MCF 10A (cell line): Measurements from ENCODE around the gene FAM117A. TPM values are rescaled to one million over a fixed set of nuclear protein-coding genes. Genes with fewer than 3 reads are reported as not detected.
"Not testable (repeated sequence)": the region's sequence is repeated elsewhere in the genome, so short reads cannot be mapped to it uniquely, and the experiment has no call there.

Source experiments
- BruUV-seq: library from RNA; stranded (reverse); fragments of 400-500 nt; replicated peaks from 2 replicates; lab custom pipeline; 2021; lab: Mats Ljungman, UMichigan
- CTCF ChIA-PET: fragments of 300-600 bp; sonication (Branson Sonifier 250); formaldehyde crosslinking; extraction: SDS; loops from one replicate; lab custom pipeline; 2021; ENCODE audit warnings: antibody characterized with exemption, inconsistent platforms; lab: Yijun Ruan, JAX
- POLR2A ChIA-PET: fragments of 300-600, 350-650 bp; sonication (Branson Sonifier 250); formaldehyde crosslinking; extraction: SDS; loops from one replicate; lab custom pipeline; 2020; ENCODE audit warnings: antibody characterized with exemption, inconsistent platforms; lab: Yijun Ruan, JAX
- DNase-seq: peaks from one replicate; pipeline ENCODE4 v3.0.0-alpha.2; 2018; ENCODE audit not compliant: unreplicated experiment
- H3K27ac Mint-ChIP-seq: one replicate; pipeline ENCODE4 v1.8.0; 2022; ENCODE audit warnings: mild to moderate bottlenecking, low read depth, mixed read lengths; ENCODE audit not compliant: unreplicated experiment
- H3K27me3 Mint-ChIP-seq: one replicate; pipeline ENCODE4 v1.8.0; 2022; ENCODE audit warnings: mixed read lengths; ENCODE audit not compliant: insufficient read depth, unreplicated experiment
- H3K36me3 Mint-ChIP-seq: one replicate; pipeline ENCODE4 v1.8.0; 2022; ENCODE audit warnings: mild to moderate bottlenecking, moderate library complexity, mixed read lengths; ENCODE audit not compliant: insufficient read depth, unreplicated experiment
- H3K4me1 Mint-ChIP-seq: one replicate; pipeline ENCODE4 v1.8.0; 2022; ENCODE audit warnings: mixed read lengths; ENCODE audit not compliant: insufficient read depth, unreplicated experiment
- H3K4me3 Mint-ChIP-seq: one replicate; pipeline ENCODE4 v1.8.0; 2022; ENCODE audit warnings: mild to moderate bottlenecking, moderate library complexity, mixed read lengths; ENCODE audit not compliant: unreplicated experiment
- H3K9me3 Mint-ChIP-seq: one replicate; pipeline ENCODE4 v1.8.0; 2022; ENCODE audit warnings: mixed read lengths; ENCODE audit not compliant: unreplicated experiment
- CTCF ChIP-seq: fragments of 200-600 bp; IDR thresholded peaks from one replicate; pipeline ENCODE4 v1.8.0; 2022; ENCODE audit warnings: antibody characterized with exemption, mild to moderate bottlenecking; ENCODE audit not compliant: unreplicated experiment
- intact Hi-C: fragments of 100-400 bp; cut with micrococcal nuclease; formaldehyde crosslinking; loops from 2 replicates; pipeline ENCODE4 v1.14.1; 2022
- total RNA-seq: library from RNA; stranded (reverse); gene quantifications from 2 replicates; pipeline ENCODE4 v1.2.3, GENCODE V29; 2022

Gene FAM117A
- total RNA-seq, 1 experiment from 2014 or later, result 2.0 TPM

GRCh38 chr17:49725452-49726130 is 38.3 kb downstream of the FAM117A start:
- BruUV-seq, result no TSS peak
- CTCF ChIA-PET, result interaction anchor here (0.6 kb wide), 1 partner anchor 168 kb away, joined by 3 read pairs; no protein-coding TSS in a partner anchor
- Mint-ChIP-seq H3K36me3 (no peaks in the 10 kb centered on the region), H3K9me3 (no peaks in the 10 kb centered on the region), H3K4me3 (no peak overlapping the region), H3K27ac (no peak overlapping the region), H3K4me1 (no peaks in the 10 kb centered on the region), H3K27me3 (no peaks in the 10 kb centered on the region)
- DNase-seq, result no peak
- POLR2A ChIA-PET, result no interaction called here
- TF ChIP-seq CTCF, result no peak
- intact Hi-C loops, result no loop called here

- intact Hi-C loops, H3K4me1 Mint-ChIP-seq, BruUV-seq, H3K9me3 Mint-ChIP-seq, DNase-seq, POLR2A ChIA-PET, H3K36me3 Mint-ChIP-seq, H3K4me3 Mint-ChIP-seq, H3K27ac Mint-ChIP-seq, H3K27me3 Mint-ChIP-seq: not testable (repeated sequence)
- CTCF ChIA-PET, result interaction anchor here (1.0 to 1.3 kb wide), 2 partner anchors 16 to 273 kb away, joined by 3 to 5 read pairs; no protein-coding TSS in a partner anchor
Observed at GRCh38 chr17:49724552-49724951, 39.4 kb downstream of the FAM117A start.

GRCh38 chr17:49723423-49723822 is 40.5 kb downstream of the FAM117A start:
- no peaks in the 10 kb centered on the region for H3K9me3 Mint-ChIP-seq
- no peaks in the 10 kb centered on the region for H3K36me3 Mint-ChIP-seq
- CTCF ChIA-PET, result interaction anchor here (1.0 kb wide), 1 partner anchor 15 kb away, joined by 5 read pairs; no protein-coding TSS in a partner anchor
- intact Hi-C loops, result no loop called here
- TF ChIP-seq CTCF, result no peak
- POLR2A ChIA-PET, result no interaction called here
- no TSS peak for BruUV-seq
- no peaks in the 10 kb centered on the region for H3K27me3 Mint-ChIP-seq
- no peak overlapping the region for H3K4me3 Mint-ChIP-seq
- no peak overlapping the region for H3K27ac Mint-ChIP-seq
- H3K4me1 Mint-ChIP-seq, result no peaks in the 10 kb centered on the region
- DNase-seq, result no peak

- POLR2A ChIA-PET, result interaction anchor here (0.6 to 4.8 kb wide), 2 partner anchors 13 to 294 kb away, joined by 4 to 23 read pairs; partner anchors contain the start of gene SLC35B1
- Mint-ChIP-seq H3K36me3 (no peaks in the 10 kb centered on the region), H3K27ac (no peak overlapping the region), H3K9me3 (no peaks in the 10 kb centered on the region), H3K4me1 (no peaks in the 10 kb centered on the region), H3K4me3 (no peak overlapping the region), H3K27me3 (no peaks in the 10 kb centered on the region)
- no TSS peak for BruUV-seq
- no peak for DNase-seq
- TF ChIP-seq CTCF, result no peak
- intact Hi-C loops, result no loop called here
- CTCF ChIA-PET, result interaction anchor here (0.7 to 1.1 kb wide), 4 partner anchors 9 to 147 kb away, joined by 4 to 7 read pairs (median 5); partner anchors contain the start of gene SLC35B1
Observed at GRCh38 chr17:49722066-49722465, 41.9 kb downstream of the FAM117A start.
